Fibroblast of skin of back (primary cell): ENCODE measurements around the gene SELE. TPM values are rescaled to one million over a fixed set of nuclear protein-coding genes. Genes with fewer than 3 reads are reported as not detected.

Experiments
- DNase-seq: peaks from one replicate; pipeline ENCODE4 v3.0.0-alpha.2; 2013
- polyA plus RNA-seq, 2 experiments: library from polyadenylated mRNA; unstranded; fragments of 120-200 nt; gene quantifications; one replicate each; pipeline ENCODE4 v1.2.1, GENCODE V29; 2013; ENCODE audit not compliant: insufficient read length in 2 of 2

SELE gene
- not detected for polyA plus RNA-seq (2013, experiment 1 of 2; ENCODE audit: insufficient read length)
- not detected for polyA plus RNA-seq (2013, experiment 2 of 2; ENCODE audit: insufficient read length)

- DNase-seq = no peak
Measured at GRCh38 chr1:169733924-169734323, at the start of gene SELE. Gene SELE, minus strand, starts transcription at chr1:169734079. Its CDS starts 467 bp downstream, at chr1:169733612.

DNA sequence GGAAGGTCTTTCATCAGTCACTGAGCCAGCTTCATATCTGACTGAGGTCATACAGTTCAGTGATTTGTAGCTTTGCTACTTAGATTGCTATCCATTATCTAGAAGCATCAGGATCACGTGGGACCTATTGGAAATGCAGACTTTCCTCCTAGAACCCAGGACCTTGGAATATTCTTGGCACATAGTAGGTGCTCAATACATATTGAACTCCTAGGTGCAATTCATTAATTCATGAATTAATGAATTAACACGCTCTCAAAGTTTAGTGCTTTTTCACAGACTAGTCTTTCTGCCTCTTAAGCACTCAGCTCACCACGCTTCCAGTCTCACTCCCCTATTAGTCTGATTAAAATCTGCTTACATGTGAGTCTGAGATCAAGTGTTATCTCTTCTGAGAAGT is 48.7 kb upstream of the SELE start:
- no peak for DNase-seq

DNA sequence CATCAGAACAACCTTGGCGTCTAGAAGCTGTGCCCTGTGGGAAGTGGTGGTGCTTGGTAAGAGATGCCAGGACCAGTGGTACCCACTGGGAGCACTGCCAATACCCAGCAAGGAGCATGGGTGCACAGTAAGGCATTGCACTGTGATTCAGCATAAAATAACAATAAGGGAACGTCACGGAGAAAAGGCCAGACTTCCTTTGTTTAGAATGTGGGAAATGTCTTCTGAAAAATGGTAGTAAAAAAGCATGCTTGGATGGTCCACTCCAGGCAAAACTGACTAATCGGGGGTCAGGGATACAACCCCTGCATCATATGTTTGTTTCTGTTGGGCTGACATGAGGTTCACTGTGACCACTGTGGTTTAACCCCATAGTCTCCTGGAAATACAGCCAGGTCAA is 46.1 kb upstream of the SELE start:
- peak; percentile 40 for DNase-seq

DNA sequence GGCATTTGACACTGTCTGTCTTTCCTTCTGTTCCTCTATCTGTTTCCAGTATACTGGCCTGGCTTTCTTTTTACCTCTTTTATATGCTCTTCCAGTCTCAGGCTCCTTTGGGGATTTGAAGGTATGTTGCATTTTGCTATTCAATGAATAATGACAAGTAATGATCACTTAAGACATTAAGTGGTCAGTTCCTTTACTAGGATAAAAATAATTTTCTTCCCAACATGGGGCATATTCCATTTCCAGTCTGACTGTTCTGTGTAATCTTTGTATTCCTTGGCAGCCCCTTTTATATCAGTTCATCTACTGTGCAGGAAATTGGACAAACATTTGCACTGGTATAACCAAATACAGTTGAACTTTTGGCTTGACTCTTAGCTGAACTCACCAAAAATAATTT is 45.3 kb upstream of the SELE start:
- no peak for DNase-seq

DNA sequence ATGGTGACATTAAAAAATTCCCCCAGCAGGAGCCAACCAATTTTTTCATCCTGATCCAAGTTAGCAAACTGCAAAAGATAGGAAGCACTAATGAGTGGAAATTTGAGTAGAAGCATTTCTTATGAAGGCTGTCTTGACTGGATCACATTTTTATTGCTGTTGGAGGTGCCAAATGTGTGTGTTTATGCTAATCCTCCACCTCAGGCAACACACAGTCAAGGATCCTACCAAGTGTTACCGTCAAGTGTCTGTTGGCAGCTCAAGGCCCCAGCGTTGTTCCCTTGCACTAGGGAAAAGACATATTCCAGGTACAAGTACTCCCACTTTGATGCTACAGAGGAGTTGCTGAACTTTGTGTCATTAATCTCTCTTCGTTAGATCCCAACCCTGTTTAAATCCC is 42.6 kb upstream of the SELE start:
- no peak for DNase-seq

- DNase-seq = no peak
Measured at GRCh38 chr1:169768161-169768560, 34.3 kb upstream of the SELE start.

DNA sequence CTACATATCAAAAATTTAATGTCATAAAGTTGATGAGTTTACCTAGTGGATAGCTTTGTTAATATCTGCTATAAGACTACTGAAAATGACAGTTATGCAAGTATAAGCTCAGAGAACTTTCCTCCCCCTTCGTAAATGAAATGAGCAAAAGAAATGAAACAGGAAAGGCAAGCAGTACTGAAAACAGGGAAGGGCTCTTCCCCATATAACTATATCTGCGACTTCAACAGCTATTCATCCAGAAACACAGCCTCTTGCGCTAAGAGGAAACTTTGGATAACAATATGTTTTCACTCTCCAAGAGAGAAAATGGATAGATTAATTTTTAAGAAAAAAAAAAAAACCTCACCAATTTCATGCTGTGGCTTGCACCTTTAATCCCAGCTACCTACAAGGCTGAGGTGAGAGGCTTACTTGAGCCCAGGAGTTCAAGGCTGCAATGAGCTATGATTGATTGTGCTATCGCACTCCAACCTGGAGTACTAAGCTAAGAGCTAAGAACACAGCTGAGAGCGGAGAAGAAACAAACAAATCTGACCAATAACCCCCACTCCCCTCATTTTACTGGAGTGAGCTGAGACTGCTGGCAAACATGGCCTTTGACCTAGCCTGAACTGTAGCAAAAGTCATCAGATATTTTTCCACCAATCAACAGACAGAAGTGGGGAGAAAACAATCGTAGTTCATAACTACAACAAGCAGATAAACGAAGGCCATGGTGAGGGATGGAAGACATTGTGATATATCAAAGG is 31.9 kb upstream of the SELE start:
- DNase-seq = no peak

GRCh38 chr1:169764919-169765318 is 31.0 kb upstream of the SELE start:
- no peak for DNase-seq

DNA sequence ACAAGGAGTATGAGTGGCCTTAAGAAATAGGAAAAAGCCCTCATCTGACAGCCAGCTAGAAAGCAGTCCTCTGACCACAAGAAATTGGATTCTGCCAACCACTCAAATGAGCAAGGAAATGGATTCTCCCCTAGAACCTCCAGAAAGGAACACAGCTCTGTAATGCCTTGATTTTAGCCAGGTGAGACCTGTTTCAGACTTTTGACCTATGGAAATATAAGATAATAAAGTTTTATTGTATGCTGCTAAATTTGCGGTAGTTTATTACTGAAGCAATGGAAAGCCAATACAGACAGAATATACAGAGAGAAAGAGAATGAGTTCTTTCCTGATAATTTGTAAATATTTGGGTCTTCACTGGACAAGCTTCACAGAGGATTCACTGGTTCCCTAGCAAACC is 28.8 kb upstream of the SELE start:
- DNase-seq = no peak

DNA sequence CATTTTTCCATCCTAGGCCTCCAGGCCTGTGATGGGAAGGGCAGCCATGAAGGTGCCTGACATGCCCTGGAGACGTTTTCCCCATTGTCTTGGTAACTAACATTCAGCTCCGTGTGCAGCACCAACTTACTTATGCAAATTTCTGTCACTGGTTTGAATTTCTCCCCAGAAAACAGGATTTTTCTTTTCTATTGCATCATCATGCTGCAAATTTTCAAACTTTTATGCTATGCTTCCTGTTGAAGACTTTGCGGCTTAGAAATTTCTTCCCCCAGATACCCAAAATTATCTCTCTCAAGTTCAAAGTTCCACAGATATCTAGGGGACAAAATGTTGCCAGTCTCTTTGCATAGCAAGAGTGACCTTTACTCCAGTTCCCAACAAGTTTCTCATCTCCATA is 25.2 kb upstream of the SELE start:
- no peak for DNase-seq

GRCh38 chr1:169753549-169753948 is 19.7 kb upstream of the SELE start:
- no peak for DNase-seq

GRCh38 chr1:169750041-169750440 is 16.2 kb upstream of the SELE start:
- DNase-seq = no peak

- no peak for DNase-seq
Measured at GRCh38 chr1:169746550-169746949, 12.7 kb upstream of the SELE start.

DNA sequence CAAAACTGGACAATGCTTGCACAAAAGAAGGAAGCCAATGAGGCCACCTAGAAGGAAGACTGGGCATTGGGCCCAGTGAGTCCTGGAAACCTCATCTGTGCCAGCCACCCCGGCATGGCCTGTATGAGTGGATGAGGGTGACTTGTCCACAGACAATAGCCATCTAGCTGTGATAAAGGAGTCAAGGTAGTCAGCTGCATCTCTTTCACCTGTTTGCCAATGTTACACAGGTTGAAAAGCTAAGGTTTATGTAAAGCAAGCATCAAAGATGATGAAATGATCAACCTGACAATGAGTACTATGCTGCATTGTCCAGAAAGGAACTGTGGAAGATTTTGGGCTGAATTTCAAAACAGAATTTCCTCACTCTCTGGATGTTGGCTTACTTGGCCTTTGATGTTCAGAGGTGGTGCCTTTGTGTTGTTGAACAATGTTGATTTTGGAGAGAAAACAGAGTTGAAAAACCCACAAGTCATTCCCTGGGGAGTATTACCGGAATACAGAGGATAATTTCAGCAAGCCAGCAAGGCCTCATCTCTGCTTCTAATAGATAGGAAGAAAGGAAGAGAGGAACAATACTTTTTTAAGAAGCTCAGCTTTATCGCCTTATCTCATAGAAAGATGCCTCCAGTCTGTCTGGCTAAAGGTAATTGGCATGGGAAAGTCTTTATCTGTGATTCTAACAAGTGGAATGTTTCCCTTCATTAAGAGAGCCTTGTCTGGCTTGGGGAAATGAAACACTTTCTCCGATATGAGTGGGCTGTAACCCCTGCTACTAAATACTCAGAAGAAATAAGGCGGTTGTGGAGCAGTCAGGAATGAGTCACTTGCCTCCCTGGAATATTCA is 11.4 kb upstream of the SELE start:
- no peak for DNase-seq

DNA sequence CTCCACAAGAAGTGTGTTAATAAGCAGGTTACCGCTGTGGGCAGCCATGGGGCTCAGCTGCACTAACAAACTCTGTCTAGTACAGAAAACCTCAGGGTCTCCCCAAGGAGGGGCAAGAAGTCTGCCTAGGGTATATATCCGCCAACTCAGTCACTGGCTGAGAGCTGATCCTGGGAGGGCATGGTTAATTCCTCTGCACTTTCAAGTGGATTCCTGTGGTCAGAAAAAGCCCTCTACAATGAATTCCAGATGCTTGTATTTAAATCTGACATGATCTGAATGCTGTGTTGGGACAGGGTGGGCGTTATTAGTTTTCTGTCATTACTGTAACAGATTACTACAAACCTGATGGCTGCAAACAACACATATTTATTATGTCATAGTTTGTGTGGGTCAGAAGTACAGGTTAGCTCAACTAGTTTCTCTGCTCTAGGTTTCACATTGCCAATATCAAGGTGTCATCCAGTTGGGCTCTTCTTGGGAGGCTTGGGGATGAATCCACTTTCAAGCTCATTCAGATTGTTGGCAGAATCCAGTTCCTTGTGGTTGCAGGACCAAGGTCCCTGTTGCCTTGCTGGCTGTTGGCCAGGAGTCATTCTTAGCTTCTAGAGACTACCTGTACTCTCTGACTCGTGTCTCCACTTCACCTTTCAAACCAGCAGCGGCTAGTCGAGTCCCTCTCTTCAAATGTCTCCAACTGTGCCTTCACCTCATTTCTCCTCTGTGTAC is 8.0 kb upstream of the SELE start:
- peak; percentile 77 for DNase-seq

DNA sequence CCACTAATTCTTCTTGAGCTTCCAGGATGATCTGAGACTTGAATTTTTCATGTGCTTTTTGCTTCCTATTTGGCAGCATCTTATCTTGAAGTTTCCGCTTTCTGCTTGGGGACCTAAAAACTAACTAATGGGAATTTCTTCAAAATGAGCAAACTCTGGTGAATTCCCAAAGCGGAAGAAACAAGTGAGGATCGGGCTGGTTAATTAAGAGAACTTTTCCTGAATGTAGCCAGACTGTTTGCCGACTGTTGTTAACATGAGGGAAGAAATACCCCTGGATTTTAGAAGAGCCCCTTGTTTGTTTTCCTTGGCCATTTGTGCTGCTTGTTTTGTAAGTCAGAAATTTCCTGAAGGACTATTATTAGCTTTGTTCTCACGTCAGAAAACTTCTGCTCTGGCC is 6.1 kb upstream of the SELE start:
- no peak for DNase-seq

DNA sequence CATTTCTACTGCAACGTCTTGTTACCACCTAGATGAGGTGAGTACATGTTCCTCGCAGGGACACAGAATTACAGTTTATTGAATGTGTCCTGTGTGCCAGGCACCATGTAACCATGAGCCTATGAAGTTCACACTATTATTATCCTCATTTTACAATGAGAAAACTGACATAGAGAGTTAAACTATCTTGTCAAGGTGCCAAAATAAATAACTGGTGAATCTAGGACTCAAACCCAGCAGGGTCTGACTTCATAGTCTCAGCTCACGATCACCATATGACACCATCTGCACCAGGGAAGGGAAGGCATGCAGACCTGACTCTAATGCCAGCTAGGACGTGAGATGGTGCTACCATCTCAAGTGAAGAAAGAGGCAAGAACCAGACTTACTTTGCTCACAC is 2.4 kb downstream of the SELE start:
- no peak for DNase-seq

DNA sequence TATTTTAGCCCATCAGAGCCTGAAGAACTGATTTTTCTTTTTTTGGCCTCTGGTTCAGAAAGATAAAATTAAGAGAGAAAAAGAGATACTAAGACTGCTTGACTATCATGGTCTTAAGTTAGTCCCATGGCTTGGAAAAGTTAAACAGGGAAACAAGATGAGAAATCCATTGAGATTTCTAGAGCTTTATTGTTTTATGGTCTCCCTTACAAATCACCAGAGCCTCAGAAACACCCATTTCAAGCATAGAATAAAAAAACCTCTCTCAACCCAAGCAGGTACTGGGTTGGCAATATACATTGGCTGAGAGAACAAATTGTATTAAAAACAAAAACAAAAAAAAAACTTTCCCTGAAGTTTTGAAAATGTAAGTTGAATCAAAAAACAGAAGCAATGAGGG is 3.9 kb downstream of the SELE start:
- no peak for DNase-seq

DNA sequence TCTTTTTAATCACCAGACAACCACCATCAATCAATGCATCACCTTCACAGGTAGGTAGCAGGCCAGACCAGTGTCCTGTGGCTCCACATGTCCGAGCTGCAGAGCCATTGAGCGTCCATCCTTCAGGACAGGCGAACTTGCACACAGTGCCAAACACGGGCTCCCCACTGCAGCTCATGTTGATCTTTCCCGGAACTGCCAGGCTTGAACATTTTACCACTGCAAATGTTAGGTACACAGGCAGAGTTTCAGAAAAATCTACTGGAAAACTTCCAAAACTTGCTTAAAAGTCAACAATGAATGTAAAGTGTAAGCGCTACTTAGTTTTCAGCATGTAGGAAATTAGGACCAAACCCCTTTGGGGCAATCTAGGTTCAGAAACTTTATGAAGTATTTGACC is 6.6 kb downstream of the SELE start:
- no peak for DNase-seq

DNA sequence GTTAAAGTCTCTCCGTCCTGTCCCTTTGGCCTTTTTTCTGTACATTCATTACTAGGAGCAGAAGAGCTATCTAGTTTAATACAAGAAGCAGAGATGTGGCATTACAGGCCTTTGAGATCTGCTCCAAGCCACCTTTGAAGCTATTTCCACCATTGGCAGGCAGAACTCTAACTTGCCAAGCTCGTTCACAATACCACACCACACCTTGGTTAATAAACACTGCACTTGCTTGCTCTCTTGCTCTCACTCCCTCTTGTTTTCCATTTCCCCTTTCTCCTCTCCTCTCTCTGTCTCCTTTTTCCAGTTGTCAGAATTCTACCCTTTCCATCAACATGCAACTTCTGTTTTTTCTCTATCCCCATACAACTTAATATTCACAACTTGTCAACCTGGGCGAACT is 7.0 kb downstream of the SELE start:
- no peak for DNase-seq

DNA sequence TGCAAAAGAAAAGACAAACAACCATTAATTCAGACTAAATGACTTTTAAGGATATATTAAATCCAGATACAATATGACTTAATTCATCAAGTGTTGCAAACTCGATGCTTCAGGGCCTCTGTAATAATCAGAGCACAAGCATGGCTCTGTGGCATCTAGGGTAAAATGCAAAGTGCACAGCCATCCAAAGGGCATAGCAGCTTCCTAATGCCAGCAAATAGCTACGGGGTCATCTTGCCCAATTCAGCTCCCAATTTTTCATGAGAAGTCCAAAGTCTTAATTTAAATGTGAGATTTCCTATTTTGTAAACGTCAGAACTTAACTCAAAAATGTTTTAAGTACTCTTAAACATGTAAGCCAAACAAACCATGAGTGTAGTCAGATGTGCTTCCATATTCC is 7.9 kb downstream of the SELE start:
- DNase-seq = no peak

DNA sequence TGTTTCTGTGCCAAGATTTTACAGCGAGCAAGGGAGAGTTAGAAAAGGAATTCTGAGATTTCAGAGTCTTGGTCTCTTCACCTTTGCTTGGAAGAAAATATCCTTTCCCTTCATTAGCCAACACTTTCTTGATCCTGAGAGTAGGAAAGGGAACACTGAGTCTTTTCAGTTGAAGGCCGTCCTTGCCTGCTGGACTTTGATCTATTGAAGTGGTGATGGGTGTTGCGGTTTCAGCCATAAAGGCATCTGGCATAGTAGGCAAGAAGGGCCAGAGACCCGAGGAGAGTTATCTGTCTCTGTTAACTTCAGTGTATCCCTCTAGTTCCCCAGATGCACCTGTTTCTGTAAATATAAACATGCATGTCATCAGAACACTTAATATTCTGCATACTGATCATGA is 9.7 kb downstream of the SELE start:
- DNase-seq = no peak

- no peak for DNase-seq
Measured at GRCh38 chr1:169723763-169724162, 10.1 kb downstream of the SELE start.
